DND-41 (cell line): Measurements from ENCODE around the gene TMEM255B.

ENCODE experiments used
- ATAC-seq: fragments of 200-7000 bp; cut with Tn5 transposase; 3 replicates; pipeline ENCODE4 v1.9.1; 2021; ENCODE audit warnings: low read depth; ENCODE audit not compliant: insufficient read depth
- DNase-seq: peaks from one replicate; pipeline ENCODE4 v3.0.0-alpha.2; 2020
- H2AFZ ChIP-seq: 2 replicates; pipeline ENCODE4 v1.6.0; 2012; ENCODE audit warnings: low read depth, low read length
- H3K27ac ChIP-seq: 2 replicates; pipeline ENCODE4 v1.5.1; 2012; ENCODE audit warnings: low read length, inconsistent platforms
- H3K27me3 ChIP-seq: fragments of 200-600 bp; sonication (generic); 2 replicates; pipeline ENCODE4 v1.6.0; 2012; ENCODE audit warnings: low read length, mild to moderate bottlenecking, inconsistent platforms; ENCODE audit not compliant: insufficient read depth, poor library complexity
- H3K36me3 ChIP-seq: 2 replicates; pipeline ENCODE4 v1.5.1; 2012; ENCODE audit warnings: low read length, inconsistent platforms; ENCODE audit not compliant: insufficient read depth
- H3K4me1 ChIP-seq: 2 replicates; pipeline ENCODE4 v1.5.1; 2012; ENCODE audit warnings: mild to moderate bottlenecking, low read length; ENCODE audit not compliant: insufficient read depth
- H3K4me2 ChIP-seq: 2 replicates; pipeline ENCODE4 v1.6.0; 2012; ENCODE audit warnings: mild to moderate bottlenecking, moderate library complexity, low read length, inconsistent platforms; ENCODE audit not compliant: insufficient read depth
- H3K4me3 ChIP-seq, 2 experiments: fragments of 200-600 bp in 1 of 2; shearing (Covaris generic) in 1 of 2; 2 replicates each; pipeline ENCODE4 v1.5.1; 2012 to 2016; ENCODE audit warnings: inconsistent platforms in 2 of 2, low read length in 2 of 2, mild to moderate bottlenecking in 2 of 2, low read depth in 1 of 2, moderate library complexity in 1 of 2
- H3K79me2 ChIP-seq: 2 replicates; pipeline ENCODE4 v1.6.0; 2012; ENCODE audit warnings: low read length, inconsistent platforms; ENCODE audit not compliant: insufficient read depth
- H3K9ac ChIP-seq: 2 replicates; pipeline ENCODE4 v1.6.0; 2012; ENCODE audit warnings: low read depth, mild to moderate bottlenecking, inconsistent platforms, low read length, moderate library complexity
- H3K9me3 ChIP-seq: 2 replicates; pipeline ENCODE4 v1.5.1; 2012; ENCODE audit warnings: low read length, moderate library complexity, mild to moderate bottlenecking, inconsistent platforms; ENCODE audit not compliant: insufficient read depth, severe bottlenecking
- H4K20me1 ChIP-seq: 2 replicates; pipeline ENCODE4 v1.6.0; 2012; ENCODE audit warnings: low read length; ENCODE audit not compliant: insufficient read depth
- EZH2 ChIP-seq: IDR thresholded peaks from 3 replicates; pipeline ENCODE4 v1.6.1; 2012; ENCODE audit warnings: borderline replicate concordance, low read depth, mild to moderate bottlenecking, moderate library complexity, low read length, inconsistent platforms; ENCODE audit not compliant: severe bottlenecking
- TF ChIP-seq, protein P1 (sequence below): IDR thresholded peaks from 2 replicates; pipeline ENCODE4 v1.5.1; 2012; ENCODE audit warnings: borderline replicate concordance, low read length, moderate library complexity, mild to moderate bottlenecking; ENCODE audit not compliant: poor library complexity, severe bottlenecking; ENCODE audit errors: extremely low read depth

The TMEM255B gene

DNA sequence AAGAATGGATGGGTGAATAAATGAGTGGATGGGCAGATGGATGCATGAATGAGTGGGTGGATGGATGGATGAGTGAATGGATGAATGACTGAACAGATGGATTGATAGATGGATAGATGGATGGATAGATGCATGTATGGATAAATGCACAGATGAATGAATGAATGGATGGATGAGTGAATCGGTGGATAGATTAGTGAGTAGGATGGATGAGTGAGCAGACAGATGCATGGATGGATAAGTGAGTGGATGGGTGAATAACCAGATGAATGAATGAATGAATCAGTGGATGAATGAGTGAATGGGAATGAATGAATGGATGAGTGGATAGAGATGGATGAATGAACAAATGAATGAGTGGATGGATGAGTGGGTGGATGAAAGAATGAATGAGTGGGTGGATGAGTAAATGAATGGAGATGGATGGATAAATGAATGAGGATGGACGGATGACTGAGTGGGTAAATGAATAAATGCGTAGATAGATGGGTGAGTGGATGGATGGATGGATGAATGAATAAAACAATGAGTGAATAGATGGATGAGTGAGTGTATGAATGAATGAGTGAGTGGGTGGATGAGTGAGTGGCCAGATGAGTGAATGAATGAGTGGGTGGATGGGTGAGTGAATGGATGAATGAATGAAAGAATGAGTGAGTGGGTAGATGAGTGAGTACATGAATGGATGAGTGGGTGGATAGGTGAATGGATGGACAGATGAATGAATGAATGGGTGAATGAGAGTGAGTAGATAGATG is 91.9 kb downstream of the TMEM255B start:
- no peaks in the 10 kb centered on the region for H3K79me2 ChIP-seq
- H4K20me1 ChIP-seq, result no peaks in the 10 kb centered on the region
- no peak overlapping the region for H3K27ac ChIP-seq
- TF ChIP-seq, protein P1, sequence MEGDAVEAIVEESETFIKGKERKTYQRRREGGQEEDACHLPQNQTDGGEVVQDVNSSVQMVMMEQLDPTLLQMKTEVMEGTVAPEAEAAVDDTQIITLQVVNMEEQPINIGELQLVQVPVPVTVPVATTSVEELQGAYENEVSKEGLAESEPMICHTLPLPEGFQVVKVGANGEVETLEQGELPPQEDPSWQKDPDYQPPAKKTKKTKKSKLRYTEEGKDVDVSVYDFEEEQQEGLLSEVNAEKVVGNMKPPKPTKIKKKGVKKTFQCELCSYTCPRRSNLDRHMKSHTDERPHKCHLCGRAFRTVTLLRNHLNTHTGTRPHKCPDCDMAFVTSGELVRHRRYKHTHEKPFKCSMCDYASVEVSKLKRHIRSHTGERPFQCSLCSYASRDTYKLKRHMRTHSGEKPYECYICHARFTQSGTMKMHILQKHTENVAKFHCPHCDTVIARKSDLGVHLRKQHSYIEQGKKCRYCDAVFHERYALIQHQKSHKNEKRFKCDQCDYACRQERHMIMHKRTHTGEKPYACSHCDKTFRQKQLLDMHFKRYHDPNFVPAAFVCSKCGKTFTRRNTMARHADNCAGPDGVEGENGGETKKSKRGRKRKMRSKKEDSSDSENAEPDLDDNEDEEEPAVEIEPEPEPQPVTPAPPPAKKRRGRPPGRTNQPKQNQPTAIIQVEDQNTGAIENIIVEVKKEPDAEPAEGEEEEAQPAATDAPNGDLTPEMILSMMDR, result no peak
- no peak for TF ChIP-seq EZH2
- H3K27me3 ChIP-seq, result no peaks in the 10 kb centered on the region
- no peak overlapping the region for H2AFZ ChIP-seq
- H3K36me3 ChIP-seq, result no peaks in the 10 kb centered on the region
- no peak for ATAC-seq
- DNase-seq, result no peak
- no peak overlapping the region for H3K9ac ChIP-seq
- H3K9me3 ChIP-seq, result no peaks in the 10 kb centered on the region
- no peak overlapping the region for H3K4me3 ChIP-seq
- H3K4me1 ChIP-seq, result peaks cover 47% of the 10 kb centered on the region
- H3K4me2 ChIP-seq, result no peak overlapping the region

DNA sequence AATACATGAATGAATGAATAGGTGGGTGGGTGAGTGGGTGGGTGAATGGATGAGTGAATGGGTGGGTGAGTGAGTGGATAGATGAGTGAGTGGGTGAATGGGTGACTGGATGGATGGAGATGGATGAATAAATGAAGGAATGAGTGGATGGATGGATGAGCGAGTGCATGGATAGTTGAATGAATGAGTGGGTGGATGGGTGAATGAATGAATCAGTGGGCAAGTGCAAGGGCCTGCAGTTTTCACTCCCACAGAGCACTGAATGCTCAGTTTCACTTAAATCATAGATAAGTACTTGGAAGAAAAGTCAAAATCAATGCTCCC is 92.4 kb downstream of the TMEM255B start:
- H3K27me3 ChIP-seq, result no peaks in the 10 kb centered on the region
- no peaks in the 10 kb centered on the region for H4K20me1 ChIP-seq
- H3K4me2 ChIP-seq, result no peak overlapping the region
- DNase-seq, result no peak
- H3K4me3 ChIP-seq, result no peak overlapping the region
- H3K79me2 ChIP-seq, result no peaks in the 10 kb centered on the region
- TF ChIP-seq EZH2, result no peak
- TF ChIP-seq, protein P1, result no peak
- H3K27ac ChIP-seq, result no peak overlapping the region
- no peak for ATAC-seq
- H2AFZ ChIP-seq, result no peak overlapping the region
- no peaks in the 10 kb centered on the region for H3K9me3 ChIP-seq
- H3K9ac ChIP-seq, result no peak overlapping the region
- H3K36me3 ChIP-seq, result no peaks in the 10 kb centered on the region
- peaks cover 44% of the 10 kb centered on the region for H3K4me1 ChIP-seq

DNA sequence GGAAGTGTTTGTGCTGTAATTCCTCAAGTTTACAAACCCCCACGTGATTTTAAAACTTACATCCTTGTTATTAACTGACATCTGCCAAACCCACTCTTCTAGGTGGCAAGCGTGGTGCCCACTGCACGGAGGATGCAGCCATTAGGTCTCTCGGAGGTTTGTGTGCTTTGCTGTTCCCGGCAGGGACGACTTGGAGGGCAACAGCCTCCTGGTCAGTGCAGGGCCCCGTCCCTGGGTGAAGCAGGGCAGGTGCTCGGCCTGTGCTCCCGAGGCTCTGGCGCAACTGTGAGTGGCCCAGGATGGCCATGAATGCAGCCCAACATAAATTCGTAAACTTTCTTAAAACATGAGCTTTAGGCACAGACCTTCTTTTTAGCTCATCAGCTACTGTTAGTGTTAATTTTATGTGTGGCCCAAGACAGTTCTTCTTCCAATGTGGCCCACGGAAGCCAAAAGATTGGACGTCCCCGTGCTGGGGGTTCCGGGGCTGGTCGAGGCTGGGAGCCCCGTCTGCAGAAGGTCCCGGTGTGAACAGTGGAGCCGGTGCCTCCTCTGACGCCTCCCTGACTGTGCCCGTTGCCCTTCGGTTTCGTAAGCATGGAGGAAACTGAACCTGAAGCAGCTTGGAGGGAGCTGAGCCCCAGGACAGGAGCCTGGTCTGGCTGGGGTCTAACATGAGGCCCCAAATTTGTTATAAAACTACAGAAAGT is 93.0 kb downstream of the TMEM255B start:
- Histone ChIP-seq H3K4me3 (no peak overlapping the region), H3K9me3 (no peaks in the 10 kb centered on the region), H3K4me1 (peaks cover 38% of the 10 kb centered on the region), H3K4me2 (no peak overlapping the region), H3K27me3 (no peaks in the 10 kb centered on the region), H4K20me1 (no peaks in the 10 kb centered on the region), H3K79me2 (no peaks in the 10 kb centered on the region), H3K9ac (no peak overlapping the region), H3K36me3 (no peaks in the 10 kb centered on the region), H3K27ac (no peak overlapping the region), H2AFZ (no peak overlapping the region)
- ATAC-seq (no peak), DNase-seq (no peak)
- TF ChIP-seq EZH2, result no peak
- TF ChIP-seq, protein P1, result no peak
